Stimulated activated CD8-positive, alpha-beta memory T cell treated with anti-CD3 and anti-CD28 coated beads, Interleukin-2, amount 100 ng/mL, for 1 hour (primary cell): Measurements from ENCODE around the gene FAM234A.
A peak's percentile ranks its signal among the peaks of the same experiment; 100 is the strongest.
"Not testable (repeated sequence)": the region's sequence is repeated elsewhere in the genome, so short reads cannot be mapped to it uniquely, and the experiment has no call there.

Source experiments
- DNase-seq, 2 donors: peaks; one replicate each; pipeline ENCODE4 v3.0.0-alpha.2; 2020; ENCODE audit warnings: low read depth in 2 of 2

The FAM234A gene

GRCh38 chr16:234468-235305 lies at the start of gene FAM234A:
FAM234A (plus strand) TSS chr16:234821; CDS start chr16:254414, 19,593 bp downstream.
- DNase-seq: peak; percentile 83 to 92

GRCh38 chr16:185213-185612 lies 49.4 kb upstream of the FAM234A start:
- no peak for DNase-seq

- DNase-seq: no peak
These were observed 48.9 kb upstream of the FAM234A start for GRCh38 chr16:185691-186090.

- no peak for DNase-seq
These were observed 47.3 kb upstream of the FAM234A start for GRCh38 chr16:187330-187729.

GRCh38 chr16:188674-189073 lies 45.9 kb upstream of the FAM234A start:
- DNase-seq: no peak

GRCh38 chr16:189604-190186 lies 44.9 kb upstream of the FAM234A start:
- DNase-seq: no peak

- DNase-seq: no peak
These were observed 42.8 kb upstream of the FAM234A start for GRCh38 chr16:191831-192230.

GRCh38 chr16:192686-193085 lies 41.9 kb upstream of the FAM234A start:
- no peak for DNase-seq

- no peak for DNase-seq
These were observed 41.2 kb upstream of the FAM234A start for GRCh38 chr16:193441-193840.

GRCh38 chr16:194516-194915 lies 40.1 kb upstream of the FAM234A start:
- no peak for DNase-seq

- no peak for DNase-seq
These were observed 34.2 kb upstream of the FAM234A start for GRCh38 chr16:200388-200787.

GRCh38 chr16:203246-203645 lies 31.4 kb upstream of the FAM234A start:
- DNase-seq: no peak

- not testable (repeated sequence) for DNase-seq
These were observed 30.6 kb upstream of the FAM234A start for GRCh38 chr16:204046-204445.

- not testable (repeated sequence) for DNase-seq
These were observed 25.3 kb upstream of the FAM234A start for GRCh38 chr16:209359-209758.

GRCh38 chr16:211631-212180 lies 22.9 kb upstream of the FAM234A start:
- DNase-seq: not testable (repeated sequence)

- DNase-seq: no peak
These were observed 21.6 kb upstream of the FAM234A start for GRCh38 chr16:212999-213398.

GRCh38 chr16:220021-220420 lies 14.6 kb upstream of the FAM234A start:
- no peak for DNase-seq

GRCh38 chr16:228151-228851 lies 6.3 kb upstream of the FAM234A start:
- no peak for DNase-seq

GRCh38 chr16:228852-229730 lies 5.5 kb upstream of the FAM234A start, which contains the start of gene LUC7L:
LUC7L (minus strand) TSS chr16:229449; CDS start chr16:229339, 110 bp downstream.
- peak; percentile 68 to 73 for DNase-seq

- DNase-seq: no peak
These were observed 4.8 kb upstream of the FAM234A start for GRCh38 chr16:229731-230281.

- DNase-seq: not testable (repeated sequence)
These were observed 4.3 kb upstream of the FAM234A start for GRCh38 chr16:230351-230750.
